GM08714 (cell line): ENCODE measurements around the gene IKBKE.

ENCODE experiments used
- H3K4me3 ChIP-seq: fragments of 200-500 bp; sonication (Bioruptor generic); 2 replicates; pipeline ENCODE4 v1.5.1; 2014; ENCODE audit warnings: mild to moderate bottlenecking, low read length, inconsistent platforms
- ZNF274 ChIP-seq: IDR thresholded peaks from 2 replicates; pipeline ENCODE4 v1.6.1; 2012; ENCODE audit warnings: mild to moderate bottlenecking, low read depth, low read length

Gene IKBKE

GRCh38 chr1:206503591-206504362, 33.5 kb downstream of the IKBKE start:
- TF ChIP-seq ZNF274: no peak
- H3K4me3 ChIP-seq: no peak overlapping the region

DNA sequence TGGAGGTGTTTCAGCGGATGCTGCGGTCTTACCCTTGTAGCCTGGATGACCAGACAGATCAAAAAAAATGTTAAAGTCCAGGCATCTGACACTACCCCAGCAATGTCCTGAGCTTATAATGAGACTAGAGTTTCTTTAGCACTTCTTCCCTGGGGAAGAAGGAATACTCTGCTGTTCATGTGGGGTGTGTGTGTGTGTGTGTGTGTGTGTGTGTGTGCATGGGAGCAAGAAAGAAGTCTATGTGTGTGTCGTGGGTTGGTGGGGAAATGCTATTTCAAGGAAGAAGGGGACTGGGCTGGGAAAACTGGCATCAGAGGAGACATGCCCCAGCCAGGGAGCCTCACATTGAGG, 34.1 kb downstream of the IKBKE start:
- H3K4me3 ChIP-seq: no peak overlapping the region
- no peak for TF ChIP-seq ZNF274

DNA sequence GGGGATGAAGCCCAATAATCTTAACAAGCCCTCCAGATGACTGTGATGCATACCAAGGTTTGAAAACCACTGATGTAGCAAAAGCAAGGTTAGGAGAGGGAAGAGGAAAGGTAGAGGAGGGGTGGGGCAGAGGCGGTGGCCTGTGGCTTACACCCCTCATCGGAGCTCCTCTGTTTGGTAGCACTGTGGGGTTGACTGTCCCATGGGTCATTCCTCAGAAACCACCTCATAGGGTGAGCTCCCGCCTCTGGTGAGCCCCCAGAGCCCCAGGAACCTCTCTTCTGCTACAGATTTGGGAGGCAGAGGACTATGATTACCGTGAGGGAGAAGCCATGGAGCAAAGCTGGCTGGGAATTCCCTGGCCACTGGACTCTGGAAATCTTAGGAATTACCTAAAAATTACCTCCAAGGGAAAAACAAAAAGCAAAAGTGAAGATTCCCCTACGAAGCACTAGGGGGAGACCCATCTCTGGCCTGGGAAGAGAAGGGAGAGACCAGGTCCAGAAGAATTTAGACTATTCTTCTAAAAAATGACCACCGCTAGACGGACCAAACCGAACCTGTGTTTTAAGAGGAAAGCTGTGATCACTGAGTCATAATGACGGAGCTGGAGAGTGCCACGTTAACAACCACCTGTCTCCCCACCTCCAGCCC, 35.6 kb downstream of the IKBKE start:
- TF ChIP-seq ZNF274: no peak
- no peak overlapping the region for H3K4me3 ChIP-seq

DNA sequence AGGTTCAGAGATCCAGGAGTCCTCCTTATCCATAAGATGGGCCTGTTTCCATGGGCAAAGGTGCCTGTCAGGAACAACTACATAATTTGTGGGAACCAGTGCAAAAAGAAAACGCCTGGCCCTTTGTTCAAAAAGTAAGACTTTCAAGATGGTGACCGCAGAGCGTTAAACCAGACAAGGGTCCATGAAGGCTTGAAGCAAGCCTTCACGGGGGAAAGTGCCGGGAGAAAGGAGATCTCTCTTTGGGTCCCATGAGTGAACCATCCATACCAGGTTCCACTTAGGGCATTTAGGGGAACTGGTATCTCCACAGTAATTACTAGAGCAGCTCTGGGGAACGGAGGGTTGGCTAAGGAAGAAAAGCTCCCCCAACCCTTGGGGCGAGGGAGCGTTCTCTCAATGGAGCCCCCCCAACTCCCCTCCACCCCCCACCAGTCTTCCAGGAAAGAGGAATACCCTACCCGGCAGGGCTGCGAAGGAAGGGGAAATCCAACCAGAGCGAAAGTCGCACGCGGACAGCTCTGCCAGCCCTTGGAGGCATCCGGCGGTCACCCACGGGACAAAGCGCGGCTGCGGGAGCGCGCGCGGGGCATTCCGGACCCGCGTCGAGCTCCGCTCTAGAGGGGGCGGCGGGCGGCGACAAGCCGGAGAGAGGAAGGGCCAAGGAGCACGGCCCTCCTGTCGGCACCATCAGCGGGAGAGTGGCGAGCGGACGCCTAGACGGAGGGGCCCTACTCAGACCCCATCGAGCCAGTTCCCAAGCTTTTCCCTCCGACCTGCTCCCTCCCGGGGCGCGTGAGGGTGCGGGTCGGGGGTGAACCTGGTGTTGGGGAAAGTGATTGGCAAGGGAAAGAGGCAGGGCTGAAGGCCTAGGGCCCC, 36.4 kb downstream of the IKBKE start:
- H3K4me3 ChIP-seq: peak overlapping the region; percentile 66; the same call in 1 of the 2 replicates
- TF ChIP-seq ZNF274: no peak

DNA sequence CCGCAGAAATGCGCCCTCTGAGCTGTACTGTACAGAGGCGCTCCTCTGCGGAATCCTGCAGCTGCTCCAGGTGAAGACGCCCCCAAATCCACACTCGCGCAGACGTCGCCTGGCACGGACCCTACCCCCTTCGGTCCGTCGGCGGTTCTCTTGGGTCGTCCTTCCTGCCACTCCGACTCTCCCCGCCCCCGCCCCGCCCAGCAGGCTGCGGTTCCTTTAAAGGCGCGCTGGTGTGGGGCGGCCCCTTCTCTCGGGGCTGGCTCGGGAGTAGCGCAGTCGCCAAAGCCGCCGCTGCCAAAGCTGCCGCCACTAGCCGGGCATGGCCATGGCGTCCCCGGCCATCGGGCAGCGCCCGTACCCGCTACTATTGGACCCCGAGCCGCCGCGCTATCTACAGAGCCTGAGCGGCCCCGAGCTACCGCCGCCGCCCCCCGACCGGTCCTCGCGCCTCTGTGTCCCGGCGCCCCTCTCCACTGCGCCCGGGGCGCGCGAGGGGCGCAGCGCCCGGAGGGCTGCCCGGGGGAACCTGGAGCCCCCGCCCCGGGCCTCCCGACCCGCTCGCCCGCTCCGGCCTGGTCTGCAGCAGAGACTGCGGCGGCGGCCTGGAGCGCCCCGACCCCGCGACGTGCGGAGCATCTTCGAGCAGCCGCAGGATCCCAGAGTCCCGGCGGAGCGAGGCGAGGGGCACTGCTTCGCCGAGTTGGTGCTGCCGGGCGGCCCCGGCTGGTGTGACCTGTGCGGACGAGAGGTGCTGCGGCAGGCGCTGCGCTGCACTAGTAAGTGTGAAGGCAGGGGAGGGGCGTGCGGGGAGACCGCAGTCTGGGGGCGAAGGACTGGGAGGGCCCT, 37.2 kb downstream of the IKBKE start, which contains the start of gene RASSF5:
TSS of gene RASSF5 (plus strand) at position 248 of the 846 bp plus-strand sequence. CDS start at position 320, 72 bp downstream.
- H3K4me3 ChIP-seq: peak within 1 kb of the TSS; percentile 66; the same call in 1 of the 2 replicates
- TF ChIP-seq ZNF274: no peak

DNA sequence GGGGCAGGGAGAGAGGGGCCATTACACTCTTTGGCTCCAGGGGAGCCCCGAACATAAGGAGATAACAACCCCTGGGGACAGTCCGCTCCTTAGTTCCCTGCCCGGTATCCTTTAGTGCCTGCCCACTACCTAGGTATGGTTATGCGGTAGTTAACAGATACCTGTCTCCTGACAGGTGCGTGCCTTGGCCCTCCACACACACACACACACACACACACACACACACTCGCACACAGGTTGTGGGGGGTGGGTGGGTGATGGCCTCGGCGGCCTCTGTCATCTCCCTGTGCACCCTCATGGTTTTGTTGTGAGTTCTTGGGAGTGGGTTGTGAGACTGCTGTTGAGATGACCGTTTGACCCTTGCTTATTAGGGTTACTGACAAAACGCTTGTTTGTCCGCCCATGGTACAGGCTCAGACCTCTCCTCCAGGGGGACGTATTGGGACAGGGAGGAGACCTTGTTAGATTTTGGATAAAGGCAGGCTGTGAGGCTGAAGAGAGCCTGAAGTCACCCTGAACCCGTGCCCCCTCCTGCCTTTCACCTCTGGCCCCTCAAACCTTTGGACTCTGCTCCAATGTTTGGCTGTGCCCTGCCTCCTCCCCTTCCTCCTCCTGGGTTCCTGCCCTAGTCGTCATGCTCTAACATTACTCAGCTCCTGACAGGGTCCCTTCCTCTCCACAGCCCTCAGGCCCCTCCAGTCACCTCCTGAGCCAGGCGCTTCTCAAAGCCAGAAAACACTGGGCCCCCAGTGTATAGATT, 38.0 kb downstream of the IKBKE start:
- TF ChIP-seq ZNF274: no peak
- peak overlapping the region; percentile 66; the same call in 1 of the 2 replicates for H3K4me3 ChIP-seq

DNA sequence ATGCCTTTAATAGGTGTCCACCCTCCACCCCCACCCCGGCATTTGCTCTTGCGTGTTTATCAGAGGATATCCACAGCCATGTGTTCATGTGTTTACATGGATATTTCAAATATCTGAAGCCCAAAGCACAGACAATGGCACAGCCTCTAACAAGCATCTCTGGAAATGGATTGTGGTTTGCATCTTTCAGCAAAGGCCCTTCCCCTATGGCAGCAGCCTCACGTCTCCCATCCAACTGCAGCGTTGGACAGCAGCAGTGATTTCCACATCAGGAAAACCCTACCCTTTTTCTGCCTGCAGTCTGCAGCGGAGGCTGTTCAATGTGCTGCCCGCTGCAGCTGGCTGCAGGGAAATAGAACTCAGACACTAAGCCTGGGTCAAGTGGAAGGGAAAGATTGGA, 38.7 kb downstream of the IKBKE start:
- H3K4me3 ChIP-seq: no peak overlapping the region

GRCh38 chr1:206509612-206510257, 39.5 kb downstream of the IKBKE start:
- TF ChIP-seq ZNF274: no peak
- H3K4me3 ChIP-seq: no peak overlapping the region

More for the DNA sequence above, 38.7 kb downstream of the IKBKE start:
- TF ChIP-seq ZNF274: no peak

DNA sequence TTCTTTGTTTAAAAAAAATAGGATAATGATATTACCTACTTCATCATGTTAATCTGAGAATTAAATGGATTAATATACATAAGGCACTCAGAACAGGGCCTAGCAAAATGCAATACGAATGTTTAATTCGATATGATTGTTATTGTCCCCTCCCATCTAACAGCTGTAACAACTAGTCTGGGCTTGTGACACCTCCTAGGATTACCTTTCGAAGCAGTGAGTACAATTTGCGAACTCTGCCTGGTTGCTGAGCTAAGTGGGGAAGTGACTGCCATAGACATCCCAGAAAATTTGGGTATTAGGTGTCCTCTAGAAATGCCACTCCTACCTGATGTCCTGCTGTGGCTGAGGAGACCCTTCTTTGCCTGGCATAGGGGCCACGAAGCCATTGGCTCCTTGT, 40.1 kb downstream of the IKBKE start:
- no peak for TF ChIP-seq ZNF274
- H3K4me3 ChIP-seq: no peak overlapping the region

- no peak overlapping the region for H3K4me3 ChIP-seq
- TF ChIP-seq ZNF274: no peak
These were observed 41.2 kb downstream of the IKBKE start for GRCh38 chr1:206511362-206512057.

- H3K4me3 ChIP-seq: no peak overlapping the region
- TF ChIP-seq ZNF274: no peak
These were observed 42.0 kb downstream of the IKBKE start for GRCh38 chr1:206512058-206512850.
